ENCODE results near the gene LILRB2. TPM values are rescaled to one million over a fixed set of nuclear protein-coding genes. Genes with fewer than 3 reads are reported as not detected.
A peak's percentile ranks its signal among the peaks of the same experiment; 100 is the strongest.

The LILRB2 gene
- total RNA-seq, 6 experiments from 2014 or later: not detected

DNA sequence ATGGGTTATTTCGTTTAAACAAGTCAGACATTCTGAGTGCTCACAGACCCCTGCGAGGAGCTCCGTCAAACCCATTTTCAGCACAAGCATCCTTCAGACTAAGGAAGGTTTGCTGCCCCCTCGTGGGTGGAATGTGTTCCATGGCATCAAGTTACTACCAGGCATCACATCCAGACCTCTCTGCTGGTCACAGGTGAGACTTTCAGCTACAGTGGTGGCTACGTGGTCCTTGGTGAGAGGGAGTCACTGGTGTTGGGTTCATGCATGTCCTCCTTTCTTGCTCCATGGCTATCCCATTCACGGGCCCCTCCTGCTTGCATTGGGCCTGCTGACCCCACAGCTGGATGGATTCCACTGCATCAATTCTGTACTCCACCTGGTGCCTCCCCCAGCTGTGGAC, 14.8 kb downstream of the LILRB2 start:
- Mint-ChIP-seq H3K4me3 (no peak overlapping the region), H3K27me3 (ENCODE audit: insufficient read depth) (peaks cover 14% of the 10 kb centered on the region), H3K27ac (no peak overlapping the region), H3K4me1 (ENCODE audit: low read depth) (no peaks in the 10 kb centered on the region), H3K9me3 (no peaks in the 10 kb centered on the region), H3K36me3 (ENCODE audit: low read depth) (no peaks in the 10 kb centered on the region)
- TF ChIP-seq, protein P1, sequence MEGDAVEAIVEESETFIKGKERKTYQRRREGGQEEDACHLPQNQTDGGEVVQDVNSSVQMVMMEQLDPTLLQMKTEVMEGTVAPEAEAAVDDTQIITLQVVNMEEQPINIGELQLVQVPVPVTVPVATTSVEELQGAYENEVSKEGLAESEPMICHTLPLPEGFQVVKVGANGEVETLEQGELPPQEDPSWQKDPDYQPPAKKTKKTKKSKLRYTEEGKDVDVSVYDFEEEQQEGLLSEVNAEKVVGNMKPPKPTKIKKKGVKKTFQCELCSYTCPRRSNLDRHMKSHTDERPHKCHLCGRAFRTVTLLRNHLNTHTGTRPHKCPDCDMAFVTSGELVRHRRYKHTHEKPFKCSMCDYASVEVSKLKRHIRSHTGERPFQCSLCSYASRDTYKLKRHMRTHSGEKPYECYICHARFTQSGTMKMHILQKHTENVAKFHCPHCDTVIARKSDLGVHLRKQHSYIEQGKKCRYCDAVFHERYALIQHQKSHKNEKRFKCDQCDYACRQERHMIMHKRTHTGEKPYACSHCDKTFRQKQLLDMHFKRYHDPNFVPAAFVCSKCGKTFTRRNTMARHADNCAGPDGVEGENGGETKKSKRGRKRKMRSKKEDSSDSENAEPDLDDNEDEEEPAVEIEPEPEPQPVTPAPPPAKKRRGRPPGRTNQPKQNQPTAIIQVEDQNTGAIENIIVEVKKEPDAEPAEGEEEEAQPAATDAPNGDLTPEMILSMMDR (IDR thresholded peaks at IDR 0.05): peak; percentile 91
- peak; percentile 37 for DNase-seq

GRCh38 chr19:54262470-54262869, 18.4 kb downstream of the LILRB2 start:
- no peaks in the 10 kb centered on the region for H3K9me3 Mint-ChIP-seq
- no peak overlapping the region for H3K4me3 Mint-ChIP-seq
- H3K27ac Mint-ChIP-seq: no peak overlapping the region
- no peak for DNase-seq
- TF ChIP-seq, protein P1 (IDR thresholded peaks at IDR 0.05): no peak
- H3K36me3 Mint-ChIP-seq (ENCODE audit: low read depth): no peaks in the 10 kb centered on the region
- H3K4me1 Mint-ChIP-seq (ENCODE audit: low read depth): no peaks in the 10 kb centered on the region
- H3K27me3 Mint-ChIP-seq (ENCODE audit: insufficient read depth): peaks cover 30% of the 10 kb centered on the region

GRCh38 chr19:54262066-54262465, 18.8 kb downstream of the LILRB2 start:
- Mint-ChIP-seq H3K4me3 (no peak overlapping the region), H3K4me1 (ENCODE audit: low read depth) (no peaks in the 10 kb centered on the region), H3K36me3 (ENCODE audit: low read depth) (no peaks in the 10 kb centered on the region), H3K27ac (no peak overlapping the region), H3K9me3 (no peaks in the 10 kb centered on the region), H3K27me3 (ENCODE audit: insufficient read depth) (peaks cover 31% of the 10 kb centered on the region)
- no peak for DNase-seq
- TF ChIP-seq, protein P1 (IDR thresholded peaks at IDR 0.05): no peak

DNA sequence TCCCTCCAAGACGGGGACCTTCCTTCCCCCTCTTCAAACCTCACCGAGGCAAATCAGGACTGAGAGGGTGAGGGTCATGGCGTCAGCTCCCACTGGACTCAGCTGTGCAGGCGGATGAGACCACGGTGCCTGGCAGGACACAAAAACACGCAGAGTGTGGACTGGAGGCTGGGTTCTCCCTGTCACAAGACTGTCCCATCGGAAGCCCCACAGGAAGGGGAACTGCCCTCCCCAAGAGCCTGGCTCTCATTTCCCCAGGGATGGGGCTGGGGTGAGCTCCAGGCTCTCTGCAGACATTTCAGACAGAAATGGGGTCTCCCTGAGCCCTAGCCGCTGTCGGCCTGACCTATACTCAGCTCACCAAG, 23.8 kb downstream of the LILRB2 start, which contains the start of gene LILRB5:
Gene LILRB5 (minus strand): TSS at position 158 of the 365 bp plus-strand sequence. CDS start 80 bp downstream, at position 78.
- no peaks in the 10 kb centered on the region for H3K36me3 Mint-ChIP-seq (ENCODE audit: low read depth)
- H3K27ac Mint-ChIP-seq: no peak within 1 kb of the TSS
- H3K9me3 Mint-ChIP-seq: no peaks in the 10 kb centered on the region
- no peak within 1 kb of the TSS for H3K4me3 Mint-ChIP-seq
- H3K4me1 Mint-ChIP-seq (ENCODE audit: low read depth): no peaks in the 10 kb centered on the region
- TF ChIP-seq, protein P1 (IDR thresholded peaks at IDR 0.05): no peak
- peaks cover 53% of the 10 kb centered on the region for H3K27me3 Mint-ChIP-seq (ENCODE audit: insufficient read depth)
- DNase-seq: no peak

GRCh38 chr19:54256250-54257115, 24.4 kb downstream of the LILRB2 start:
- Mint-ChIP-seq H3K4me3 (no peak overlapping the region), H3K9me3 (no peaks in the 10 kb centered on the region), H3K36me3 (ENCODE audit: low read depth) (no peaks in the 10 kb centered on the region)

More at GRCh38 chr19:54256250-54257115, 24.4 kb downstream of the LILRB2 start:
- H3K27me3 Mint-ChIP-seq (ENCODE audit: insufficient read depth): peaks cover 53% of the 10 kb centered on the region
- no peak for DNase-seq
- no peaks in the 10 kb centered on the region for H3K4me1 Mint-ChIP-seq (ENCODE audit: low read depth)
- TF ChIP-seq, protein P1 (IDR thresholded peaks at IDR 0.05): no peak
- H3K27ac Mint-ChIP-seq: no peak overlapping the region

Measured in HFFc6 (cell line).